HK-2 (cell line): ENCODE results near the gene DDOST.

ENCODE experiments used
- DNase-seq: peaks from one replicate; pipeline ENCODE4 v3.0.0-alpha.2; 2018; ENCODE audit not compliant: unreplicated experiment

Gene DDOST

GRCh38 chr1:20660847-20661206 is 342 bp downstream of the DDOST start:
- DNase-seq, result no peak

GRCh38 chr1:20660363-20660762 is 806 bp downstream of the DDOST start:
- DNase-seq, result no peak

GRCh38 chr1:20658166-20658915 is 2.8 kb downstream of the DDOST start:
- no peak for DNase-seq

GRCh38 chr1:20657024-20657423 is 4.1 kb downstream of the DDOST start:
- no peak for DNase-seq

GRCh38 chr1:20654104-20654690 is 7.0 kb downstream of the DDOST start:
- DNase-seq, result no peak

GRCh38 chr1:20652300-20652699 is 8.9 kb downstream of the DDOST start:
- no peak for DNase-seq

- DNase-seq, result no peak
Measured at GRCh38 chr1:20648946-20649345, 12.2 kb downstream of the DDOST start.

GRCh38 chr1:20648438-20648837 is 12.7 kb downstream of the DDOST start:
- no peak for DNase-seq

- DNase-seq, result no peak
Measured at GRCh38 chr1:20645414-20645813, 15.8 kb downstream of the DDOST start.

- no peak for DNase-seq
Measured at GRCh38 chr1:20644416-20644815, 16.8 kb downstream of the DDOST start.

GRCh38 chr1:20643080-20643479 is 18.1 kb downstream of the DDOST start:
- no peak for DNase-seq

- no peak for DNase-seq
Measured at GRCh38 chr1:20641975-20642374, 19.2 kb downstream of the DDOST start.

- DNase-seq, result peak; percentile 36
Measured at GRCh38 chr1:20640183-20640597, 21.0 kb downstream of the DDOST start.

GRCh38 chr1:20636785-20637347 is 24.3 kb downstream of the DDOST start:
- no peak for DNase-seq

GRCh38 chr1:20634594-20635084 is 26.5 kb downstream of the DDOST start:
- peak; percentile 49 for DNase-seq

GRCh38 chr1:20634065-20634593 is 27.0 kb downstream of the DDOST start:
- no peak for DNase-seq

GRCh38 chr1:20633190-20634064 is 27.7 kb downstream of the DDOST start, which contains the start of gene PINK1:
Gene PINK1 (plus strand): TSS chr1:20633458. CDS start chr1:20633549, 91 bp downstream.
- DNase-seq, result peak; percentile 90

GRCh38 chr1:20632386-20632785 is 28.8 kb downstream of the DDOST start:
- no peak for DNase-seq

- DNase-seq, result no peak
Measured at GRCh38 chr1:20630729-20631128, 30.4 kb downstream of the DDOST start.

GRCh38 chr1:20626524-20626923 is 34.6 kb downstream of the DDOST start:
- DNase-seq, result no peak

GRCh38 chr1:20626098-20626427 is 35.1 kb downstream of the DDOST start:
- no peak for DNase-seq
